NOMO-1 treated with DMSO at 0.1 percent for 48 hours (cell line): ENCODE measurements around the gene DCAKD.

ENCODE experiments used
- DNase-seq: peaks from one replicate; lab custom pipeline; 2025; ENCODE audit not compliant: unreplicated experiment; lab: John Stamatoyannopoulos, UW

The DCAKD gene

GRCh38 chr17:45031231-45032173 is 19.9 kb downstream of the DCAKD start:
- DNase-seq: no peak

- DNase-seq: no peak
Measured at GRCh38 chr17:45030733-45031132, 20.7 kb downstream of the DCAKD start.

- no peak for DNase-seq
Measured at GRCh38 chr17:45029758-45030423, 21.5 kb downstream of the DCAKD start.

- DNase-seq: no peak
Measured at GRCh38 chr17:45029096-45029495, 22.3 kb downstream of the DCAKD start.

- no peak for DNase-seq
Measured at GRCh38 chr17:45022655-45023339, 28.6 kb downstream of the DCAKD start.

GRCh38 chr17:45022288-45022648 is 29.2 kb downstream of the DCAKD start:
- no peak for DNase-seq

GRCh38 chr17:45021607-45022287 is 29.7 kb downstream of the DCAKD start:
- DNase-seq: peak; percentile 22

- DNase-seq: no peak
Measured at GRCh38 chr17:45020354-45021138, 30.9 kb downstream of the DCAKD start.

- DNase-seq: peak; percentile 40
Measured at GRCh38 chr17:45018848-45019711, 32.4 kb downstream of the DCAKD start.

GRCh38 chr17:45018514-45018847 is 33.0 kb downstream of the DCAKD start:
- DNase-seq: no peak

- DNase-seq: no peak
Measured at GRCh38 chr17:45016823-45017222, 34.6 kb downstream of the DCAKD start.

- no peak for DNase-seq
Measured at GRCh38 chr17:45016237-45016636, 35.2 kb downstream of the DCAKD start.

GRCh38 chr17:45013021-45013997 is 38.1 kb downstream of the DCAKD start:
- DNase-seq: no peak

GRCh38 chr17:45011767-45012166 is 39.7 kb downstream of the DCAKD start:
- DNase-seq: no peak

- no peak for DNase-seq
Measured at GRCh38 chr17:45009676-45010467, 41.6 kb downstream of the DCAKD start.

GRCh38 chr17:45008216-45008615 is 43.2 kb downstream of the DCAKD start:
- DNase-seq: no peak

- no peak for DNase-seq
Measured at GRCh38 chr17:45006927-45007461, 44.4 kb downstream of the DCAKD start.
